ENCODE data around the gene TMEM273.

Gene TMEM273

GRCh38 chr10:49107111-49107886 lies 80.9 kb downstream of the TMEM273 start:
- TF ChIP-seq, protein P1, sequence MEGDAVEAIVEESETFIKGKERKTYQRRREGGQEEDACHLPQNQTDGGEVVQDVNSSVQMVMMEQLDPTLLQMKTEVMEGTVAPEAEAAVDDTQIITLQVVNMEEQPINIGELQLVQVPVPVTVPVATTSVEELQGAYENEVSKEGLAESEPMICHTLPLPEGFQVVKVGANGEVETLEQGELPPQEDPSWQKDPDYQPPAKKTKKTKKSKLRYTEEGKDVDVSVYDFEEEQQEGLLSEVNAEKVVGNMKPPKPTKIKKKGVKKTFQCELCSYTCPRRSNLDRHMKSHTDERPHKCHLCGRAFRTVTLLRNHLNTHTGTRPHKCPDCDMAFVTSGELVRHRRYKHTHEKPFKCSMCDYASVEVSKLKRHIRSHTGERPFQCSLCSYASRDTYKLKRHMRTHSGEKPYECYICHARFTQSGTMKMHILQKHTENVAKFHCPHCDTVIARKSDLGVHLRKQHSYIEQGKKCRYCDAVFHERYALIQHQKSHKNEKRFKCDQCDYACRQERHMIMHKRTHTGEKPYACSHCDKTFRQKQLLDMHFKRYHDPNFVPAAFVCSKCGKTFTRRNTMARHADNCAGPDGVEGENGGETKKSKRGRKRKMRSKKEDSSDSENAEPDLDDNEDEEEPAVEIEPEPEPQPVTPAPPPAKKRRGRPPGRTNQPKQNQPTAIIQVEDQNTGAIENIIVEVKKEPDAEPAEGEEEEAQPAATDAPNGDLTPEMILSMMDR (IDR thresholded peaks at IDR 0.05; ENCODE audit: borderline replicate concordance, insufficient read depth, low read depth, low read length): no peak
- no peak overlapping the region for H3K4me3 ChIP-seq (ENCODE audit: low read depth, low read length)

- TF ChIP-seq, protein P1 (IDR thresholded peaks at IDR 0.05; ENCODE audit: borderline replicate concordance, insufficient read depth, low read depth, low read length): no peak
- H3K4me3 ChIP-seq (ENCODE audit: low read depth, low read length): no peak overlapping the region
Measured at GRCh38 chr10:49106451-49106850, 81.7 kb downstream of the TMEM273 start.

DNA sequence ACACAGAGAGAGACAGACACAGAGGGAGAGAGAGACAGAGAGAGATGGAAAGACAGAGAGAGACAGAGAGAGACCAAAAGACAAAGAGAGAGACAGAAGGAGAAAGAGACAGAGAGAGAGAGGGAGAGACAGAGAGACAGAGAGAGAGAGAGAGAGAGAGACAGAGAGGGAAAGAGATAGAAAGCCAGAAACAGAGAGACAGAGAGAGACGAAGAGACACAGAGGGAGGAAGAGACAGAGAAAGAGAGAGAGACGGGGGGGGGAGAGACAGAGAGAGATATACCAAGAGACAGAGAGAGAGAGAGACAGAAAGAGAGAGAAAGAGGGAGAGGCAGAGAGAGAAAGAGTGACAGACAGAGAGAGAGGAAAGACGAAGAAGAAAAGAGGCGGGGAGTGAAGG lies 83.1 kb downstream of the TMEM273 start:
- TF ChIP-seq, protein P1 (IDR thresholded peaks at IDR 0.05; ENCODE audit: borderline replicate concordance, insufficient read depth, low read depth, low read length): no peak
- H3K4me3 ChIP-seq (ENCODE audit: low read depth, low read length): no peak overlapping the region

Measured in GM12875 (cell line).